GM12878 (cell line): Measurements from ENCODE around the gene MOK. TPM values are rescaled to one million over a fixed set of nuclear protein-coding genes. Genes with fewer than 3 reads are reported as not detected.

Source experiments
- ATAC-seq: fragments of 200-7000 bp; cut with Tn5 transposase; 3 replicates; pipeline ENCODE4 v1.9.1; 2020; ENCODE audit warnings: mild to moderate bottlenecking, moderate library complexity
- BruUV-seq: library from RNA; stranded (reverse); fragments of 400-500 nt; replicated peaks from 2 replicates; lab custom pipeline; 2021; lab: Mats Ljungman, UMichigan
- CTCF ChIA-PET: fragments of 300-600 bp; sonication (Branson Sonifier 250); formaldehyde crosslinking; extraction: SDS; loops from one replicate; lab custom pipeline; 2021; ENCODE audit warnings: inconsistent platforms; lab: Yijun Ruan, JAX
- POLR2A ChIA-PET: fragments of 350-600 bp; formaldehyde crosslinking; extraction: SDS; loops from one replicate; lab custom pipeline; 2021; ENCODE audit warnings: inconsistent platforms; lab: Charles Lee
- RAD21 ChIA-PET: fragments of 300-600 bp; sonication (Branson Sonifier 250); formaldehyde crosslinking; loops from one replicate; lab custom pipeline; 2023; ENCODE audit warnings: antibody characterized with exemption; ENCODE audit not compliant: unreplicated experiment; lab: Charles Lee
- SMC1A ChIA-PET: fragments of 300-600 bp; sonication (Branson Sonifier 250); formaldehyde crosslinking; loops from one replicate; lab custom pipeline; 2023; ENCODE audit not compliant: unreplicated experiment, uncharacterized antibody; lab: Charles Lee
- DNase-seq: peaks from one replicate; pipeline ENCODE4 v3.0.0-alpha.2; 2011; ENCODE audit warnings: low read depth, low spot score
- FAIRE-seq: peaks from 3 replicates; lab custom pipeline; 2011; peaks lifted over from hg19 to GRCh38; lab: Jason Lieb, UNC
- H2AFZ ChIP-seq: 2 replicates; pipeline ENCODE4 v1.6.0; 2011; ENCODE audit warnings: low read depth, low read length, control low read depth; ENCODE audit not compliant: control insufficient read depth
- H3K27ac ChIP-seq: 2 replicates; pipeline ENCODE4 v1.5.1; 2011; ENCODE audit warnings: control low read depth; ENCODE audit not compliant: control insufficient read depth, insufficient read depth
- H3K27me3 ChIP-seq, 2 experiments: replicated peaks in 1 of 2; 2 replicates each; pipeline versions ENCODE4 v1.6.0 to v1.6.1; 2011; ENCODE audit warnings: low read length in 1 of 2; ENCODE audit not compliant: control insufficient read depth in 2 of 2, insufficient read depth in 2 of 2
- H3K36me3 ChIP-seq, 2 experiments: 2 replicates each; pipeline ENCODE4 v1.5.1; 2011; ENCODE audit warnings: low read length in 1 of 2; ENCODE audit not compliant: control insufficient read depth in 2 of 2, insufficient read depth in 2 of 2
- H3K4me1 ChIP-seq: 2 replicates; pipeline ENCODE4 v1.6.1; 2011; ENCODE audit warnings: mild to moderate bottlenecking, low read length, moderate library complexity, mixed read lengths; ENCODE audit not compliant: control insufficient read depth, insufficient read depth
- H3K4me2 ChIP-seq: 2 replicates; pipeline ENCODE4 v1.6.0; 2011; ENCODE audit warnings: control low read depth; ENCODE audit not compliant: control insufficient read depth, insufficient read depth
- H3K4me3 ChIP-seq: fragments of 200-600 bp; sonication (generic); 2 replicates; pipeline ENCODE4 v1.5.1; 2016
- H3K79me2 ChIP-seq: 2 replicates; pipeline ENCODE4 v1.6.0; 2011; ENCODE audit warnings: low read length; ENCODE audit not compliant: control insufficient read depth, insufficient read depth
- H3K9ac ChIP-seq: 2 replicates; pipeline ENCODE4 v1.8.0; 2011; ENCODE audit warnings: low read length, control low read depth, mixed read lengths; ENCODE audit not compliant: control insufficient read depth, insufficient read depth
- H3K9me3 ChIP-seq: replicated peaks from 3 replicates; pipeline ENCODE4 v1.5.1; 2011; ENCODE audit warnings: mild to moderate bottlenecking, low read length; ENCODE audit not compliant: control insufficient read depth, insufficient read depth
- H4K20me1 ChIP-seq: 2 replicates; pipeline ENCODE4 v1.6.0; 2011; ENCODE audit not compliant: control insufficient read depth, insufficient read depth
- BACH1 ChIP-seq: fragments of 450-650 bp; IDR thresholded peaks from 2 replicates; pipeline ENCODE4 v1.6.1; 2017; ENCODE audit warnings: mild to moderate bottlenecking, borderline replicate concordance
- BMI1 ChIP-seq: fragments of 450-650 bp; IDR thresholded peaks from 2 replicates; pipeline ENCODE4 v1.6.1; 2016; ENCODE audit warnings: mild to moderate bottlenecking, moderate library complexity, borderline replicate concordance
- EP300 ChIP-seq, 2 experiments: fragments of 150-350 bp in 1 of 2; IDR thresholded peaks; 2 replicates each; pipeline ENCODE4 v1.6.1; 2011 to 2012; ENCODE audit warnings: low read depth in 2 of 2, low read length in 2 of 2, borderline replicate concordance in 1 of 2, improper control_type of control experiment in 1 of 2, inconsistent platforms in 1 of 2; ENCODE audit not compliant: control insufficient read depth in 1 of 2
- GABPA ChIP-seq: IDR thresholded peaks from 2 replicates; pipeline ENCODE4 v1.6.1; 2014; ENCODE audit warnings: antibody characterized with exemption, low read depth, mild to moderate bottlenecking, inconsistent platforms
- HCFC1 ChIP-seq: fragments of 150-350 bp; IDR thresholded peaks from 2 replicates; pipeline ENCODE4 v1.6.1; 2014; ENCODE audit warnings: low read length
- KDM1A ChIP-seq: fragments of 200-600 bp; sonication (generic); IDR thresholded peaks from 2 replicates; pipeline ENCODE4 v1.6.1; 2016; ENCODE audit warnings: borderline replicate concordance
- LARP7 ChIP-seq: fragments of 450-650 bp; IDR thresholded peaks from 2 replicates; pipeline ENCODE4 v1.6.1; 2017; ENCODE audit warnings: mild to moderate bottlenecking
- NFYA ChIP-seq: IDR thresholded peaks from 2 replicates; pipeline ENCODE4 v1.6.1; 2011; ENCODE audit warnings: low read depth, mild to moderate bottlenecking, low read length, improper control_type of control experiment, borderline replicate concordance
- POLR2AphosphoS2 ChIP-seq: IDR thresholded peaks from 2 replicates; pipeline ENCODE4 v1.6.1; 2011; ENCODE audit warnings: low read depth, mild to moderate bottlenecking, low read length, improper control_type of control experiment, moderate library complexity
- SUZ12 ChIP-seq: fragments of 200-600 bp; sonication (generic); IDR thresholded peaks from one replicate; pipeline ENCODE4 v1.6.1; 2018; ENCODE audit warnings: antibody characterized with exemption, mild to moderate bottlenecking; ENCODE audit not compliant: unreplicated experiment
- WRNIP1 ChIP-seq: IDR thresholded peaks from 2 replicates; pipeline ENCODE4 v1.6.1; 2011; ENCODE audit warnings: low read depth, low read length, improper control_type of control experiment, borderline replicate concordance
- WGBS: methylation state at CpG from one replicate; pipeline ENCODE4 v1.1.6; 2016; ENCODE audit warnings: low lambda C conversion rate; ENCODE audit not compliant: insufficient replicate concordance, insufficient coverage; ENCODE audit errors: missing lambda C conversion rate; 5-methylcytosine and 5-hydroxymethylcytosine counted together
- in situ Hi-C: fragments of 300-500 bp; cut with MboI; formaldehyde crosslinking; loops from 9 replicates; pipeline ENCODE4 v1.14.3; 2018; ENCODE audit warnings: mixed read lengths
- intact Hi-C: fragments of 100-400 bp; cut with micrococcal nuclease; formaldehyde crosslinking; loops from one replicate; pipeline ENCODE4 v1.14.2; 2022; ENCODE audit not compliant: unreplicated experiment
- polyA plus RNA-seq, 11 experiments: library from polyadenylated mRNA; depleted of rRNA in 4 of 11; unstranded in 6 of 11; stranded (reverse) in 5 of 11; fragments of >200 nt; fragmentation: Nextera tagmentation in 4 of 11; fragmentation: Illumina TruSeq in 1 of 11; extraction: Ambion mirVana in 4 of 11; extraction: Trizol in 1 of 11; gene quantifications; 1 replicate in 1 of 11; 2 replicates in 10 of 11; pipeline versions ENCODE4 v1.2.1 to v1.2.3, GENCODE V29; 2011 to 2016; ENCODE audit warnings: inconsistent platforms in 2 of 11, missing spikeins in 2 of 11, low read depth in 1 of 11
- total RNA-seq, 4 experiments: library from RNA; depleted of rRNA in 3 of 4; stranded (reverse); fragments of >200 nt in 3 of 4; fragmentation: Illumina TruSeq in 1 of 4; extraction: Trizol in 1 of 4; gene quantifications; 2 replicates each; pipeline versions ENCODE4 v1.2.1 to v1.2.3, GENCODE V29; 2013 to 2021
- TF ChIP-seq, protein P1 (sequence below): fragments of 450-650 bp; IDR thresholded peaks from 2 replicates; pipeline ENCODE4 v1.6.1; 2017; ENCODE audit warnings: mild to moderate bottlenecking
- TF ChIP-seq, protein P2 (sequence below): fragments of 450-650 bp; IDR thresholded peaks from 2 replicates; pipeline ENCODE4 v1.6.1; 2016; ENCODE audit warnings: mild to moderate bottlenecking

The MOK gene
- total and polyA plus RNA-seq, 10 of the 15 experiments (the other 5 are each of a cell fraction or from before 2014, with no cell fraction given) = 0.10 to 3.0 (median 1.4) TPM

DNA sequence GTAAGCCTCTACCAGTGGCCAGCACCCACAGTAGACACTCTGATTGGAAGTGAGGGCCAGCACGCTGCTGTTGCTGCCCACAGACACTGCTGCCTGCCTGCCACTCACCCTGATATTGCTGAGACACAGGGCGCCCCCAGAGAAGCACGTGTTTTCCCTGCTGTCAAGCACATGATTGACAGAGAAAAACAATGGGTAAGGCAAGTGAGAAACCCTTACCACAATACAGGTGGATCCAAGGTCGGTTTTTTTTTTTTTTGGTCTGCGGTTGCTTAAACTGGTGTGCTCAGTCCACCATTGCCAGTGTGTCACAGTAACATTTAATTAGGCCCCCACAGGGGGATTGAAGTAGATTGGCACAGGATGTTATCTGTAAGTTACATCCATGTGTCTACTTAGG lies 99.4 kb downstream of the MOK start:
- ChIA-PET RAD21 (no interaction called here), SMC1A (no interaction called here), POLR2A (no interaction called here), CTCF (no interaction called here)
- in situ Hi-C loops (no loop called here), intact Hi-C loops (no loop called here)
- Histone ChIP-seq H3K79me2 (peaks cover 6% of the 10 kb centered on the region), H3K27ac (no peak overlapping the region), H3K4me2 (no peak overlapping the region), H3K9ac (no peak overlapping the region), H4K20me1 (no peaks in the 10 kb centered on the region; the same call in 1 of the 2 replicates), H3K9me3 (no peaks in the 10 kb centered on the region), H3K4me3 (no peak overlapping the region), H3K27me3 (no peaks in the 10 kb centered on the region), H3K4me1 (peaks cover 22% of the 10 kb centered on the region), H2AFZ (no peak overlapping the region), H3K36me3 (peaks cover 19 to 24% of the 10 kb centered on the region in 2 experiments)
- no peak for ATAC-seq
- 90% methylated on average over 5 of the region's 5 CpGs for WGBS
- no peak for TF ChIP-seq POLR2AphosphoS2
- no peak for TF ChIP-seq NFYA
- TF ChIP-seq LARP7 = no peak
- no peak for TF ChIP-seq GABPA
- TF ChIP-seq, protein P1, sequence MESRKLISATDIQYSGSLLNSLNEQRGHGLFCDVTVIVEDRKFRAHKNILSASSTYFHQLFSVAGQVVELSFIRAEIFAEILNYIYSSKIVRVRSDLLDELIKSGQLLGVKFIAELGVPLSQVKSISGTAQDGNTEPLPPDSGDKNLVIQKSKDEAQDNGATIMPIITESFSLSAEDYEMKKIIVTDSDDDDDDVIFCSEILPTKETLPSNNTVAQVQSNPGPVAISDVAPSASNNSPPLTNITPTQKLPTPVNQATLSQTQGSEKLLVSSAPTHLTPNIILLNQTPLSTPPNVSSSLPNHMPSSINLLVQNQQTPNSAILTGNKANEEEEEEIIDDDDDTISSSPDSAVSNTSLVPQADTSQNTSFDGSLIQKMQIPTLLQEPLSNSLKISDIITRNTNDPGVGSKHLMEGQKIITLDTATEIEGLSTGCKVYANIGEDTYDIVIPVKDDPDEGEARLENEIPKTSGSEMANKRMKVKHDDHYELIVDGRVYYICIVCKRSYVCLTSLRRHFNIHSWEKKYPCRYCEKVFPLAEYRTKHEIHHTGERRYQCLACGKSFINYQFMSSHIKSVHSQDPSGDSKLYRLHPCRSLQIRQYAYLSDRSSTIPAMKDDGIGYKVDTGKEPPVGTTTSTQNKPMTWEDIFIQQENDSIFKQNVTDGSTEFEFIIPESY = no peak
- TF ChIP-seq, protein P2, sequence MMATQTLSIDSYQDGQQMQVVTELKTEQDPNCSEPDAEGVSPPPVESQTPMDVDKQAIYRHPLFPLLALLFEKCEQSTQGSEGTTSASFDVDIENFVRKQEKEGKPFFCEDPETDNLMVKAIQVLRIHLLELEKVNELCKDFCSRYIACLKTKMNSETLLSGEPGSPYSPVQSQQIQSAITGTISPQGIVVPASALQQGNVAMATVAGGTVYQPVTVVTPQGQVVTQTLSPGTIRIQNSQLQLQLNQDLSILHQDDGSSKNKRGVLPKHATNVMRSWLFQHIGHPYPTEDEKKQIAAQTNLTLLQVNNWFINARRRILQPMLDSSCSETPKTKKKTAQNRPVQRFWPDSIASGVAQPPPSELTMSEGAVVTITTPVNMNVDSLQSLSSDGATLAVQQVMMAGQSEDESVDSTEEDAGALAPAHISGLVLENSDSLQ = no peak
- TF ChIP-seq WRNIP1 = no peak
- no peak for TF ChIP-seq BMI1
- no peak for TF ChIP-seq BACH1
- TF ChIP-seq SUZ12 = no peak
- TF ChIP-seq EP300 (IDR thresholded peaks at IDR 0.05; ENCODE audit: borderline replicate concordance in 1 of 2, control insufficient read depth in 1 of 2, low read depth in 2 of 2, low read length in 2 of 2) = no peak
- no peak for TF ChIP-seq HCFC1
- no peak for TF ChIP-seq KDM1A
- no peak for FAIRE-seq
- no TSS peak for BruUV-seq
- no peak for DNase-seq
